Left renal pelvis (tissue), 4 donors: ENCODE measurements around the gene PTX4. TPM values are rescaled to one million over a fixed set of nuclear protein-coding genes. Genes with fewer than 3 reads are reported as not detected.

ENCODE experiments used
- DNase-seq, 4 donors: peaks; one replicate each; pipeline ENCODE4 v3.0.0-alpha.2; 2013; ENCODE audit warnings: low read depth in 4 of 4, low spot score in 3 of 4
- polyA plus RNA-seq, 4 donors: library from polyadenylated mRNA; unstranded; fragments of 120-200 nt; gene quantifications; one replicate each; pipeline ENCODE4 v1.2.1, GENCODE V29; 2013; ENCODE audit not compliant: insufficient read length in 4 of 4

The PTX4 gene
- polyA plus RNA-seq, 4 donors, result 0.11 TPM; not detected in 3

DNA sequence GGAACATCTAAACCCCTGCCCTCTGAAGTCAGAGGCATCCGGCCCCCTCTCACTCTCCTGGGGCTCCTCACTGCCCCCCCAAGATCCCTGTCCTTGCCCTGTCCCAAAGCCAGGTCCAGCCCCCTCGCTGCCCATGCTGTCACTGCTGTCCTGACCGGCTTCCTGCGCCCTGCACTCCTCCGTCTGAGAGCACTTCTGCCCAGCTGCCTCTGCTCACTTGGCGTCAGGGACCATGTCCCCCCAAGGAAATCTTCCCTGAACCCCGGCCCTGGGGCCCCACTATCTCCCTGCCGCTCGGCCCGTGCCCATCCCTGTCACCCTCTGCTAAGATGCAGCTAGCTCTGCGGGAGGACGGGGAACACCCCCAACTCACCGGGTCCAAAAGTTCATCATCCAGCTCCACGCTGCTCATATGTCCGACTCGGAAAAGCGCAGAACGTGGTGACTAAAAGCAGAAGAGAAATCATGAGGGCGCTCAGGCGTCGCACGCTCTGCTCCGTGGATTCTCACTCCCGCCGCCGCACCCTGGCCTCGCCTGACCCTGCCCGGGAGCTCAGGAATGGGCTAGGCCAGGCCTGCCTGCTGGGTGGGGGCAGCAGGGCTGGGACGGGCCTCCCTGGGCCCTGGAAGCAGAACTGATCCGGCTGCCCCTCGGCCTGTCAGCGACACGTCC, 23.7 kb downstream of the PTX4 start:
- no peak for DNase-seq

DNA sequence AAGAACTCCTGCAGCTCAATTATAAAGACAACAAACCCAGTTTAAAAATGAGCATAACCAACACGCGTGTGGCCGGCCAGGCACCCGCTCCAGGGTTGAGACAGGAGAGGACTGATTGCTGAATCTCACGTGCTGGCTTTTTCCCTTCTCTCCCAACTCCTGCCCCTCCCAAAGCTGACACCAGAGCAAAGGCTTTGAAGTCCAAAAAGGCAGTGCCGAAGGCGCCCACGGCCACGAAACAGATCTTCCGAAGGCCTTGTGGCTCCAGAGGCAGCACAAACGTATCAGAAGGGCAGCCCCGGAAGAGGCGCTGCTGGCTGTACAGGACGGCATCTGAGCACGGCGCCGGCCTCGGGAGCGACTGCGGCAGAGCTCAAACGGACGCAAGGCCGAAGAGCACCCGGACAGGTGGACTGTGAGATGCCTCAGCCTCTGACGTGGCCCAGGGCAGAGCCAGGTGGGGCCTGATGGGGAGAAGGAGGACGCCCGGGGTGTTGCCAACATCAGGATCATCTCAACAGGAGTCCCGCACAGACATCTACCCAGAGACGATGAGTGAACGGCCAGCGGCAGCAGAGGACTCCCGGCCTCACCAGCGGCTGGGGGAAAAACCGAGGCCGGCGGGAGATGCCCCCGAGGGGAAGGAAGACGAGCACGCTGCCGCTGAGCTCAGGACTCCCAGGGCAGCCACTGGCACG, 24.4 kb downstream of the PTX4 start:
- no peak for DNase-seq

DNA sequence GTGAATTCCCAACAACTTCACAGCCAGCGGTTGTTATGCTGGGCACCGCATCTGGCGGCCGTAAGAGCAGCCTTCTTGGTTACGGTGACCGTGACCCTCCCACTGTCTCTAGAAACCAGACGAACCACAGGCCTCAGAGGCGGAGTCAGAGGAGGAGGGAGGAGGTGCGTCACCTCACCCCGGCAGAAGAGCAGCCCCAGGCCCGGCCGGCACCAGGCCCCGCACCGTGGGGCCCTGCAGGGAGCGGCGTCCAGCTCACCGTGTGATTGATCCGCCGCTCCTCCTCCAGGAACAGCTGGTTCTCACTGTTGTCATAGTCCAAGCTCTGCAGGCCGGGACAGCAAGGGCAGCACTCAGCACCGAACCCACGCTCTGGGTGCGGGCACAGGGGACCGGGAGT, 27.6 kb downstream of the PTX4 start:
- no peak for DNase-seq

DNA sequence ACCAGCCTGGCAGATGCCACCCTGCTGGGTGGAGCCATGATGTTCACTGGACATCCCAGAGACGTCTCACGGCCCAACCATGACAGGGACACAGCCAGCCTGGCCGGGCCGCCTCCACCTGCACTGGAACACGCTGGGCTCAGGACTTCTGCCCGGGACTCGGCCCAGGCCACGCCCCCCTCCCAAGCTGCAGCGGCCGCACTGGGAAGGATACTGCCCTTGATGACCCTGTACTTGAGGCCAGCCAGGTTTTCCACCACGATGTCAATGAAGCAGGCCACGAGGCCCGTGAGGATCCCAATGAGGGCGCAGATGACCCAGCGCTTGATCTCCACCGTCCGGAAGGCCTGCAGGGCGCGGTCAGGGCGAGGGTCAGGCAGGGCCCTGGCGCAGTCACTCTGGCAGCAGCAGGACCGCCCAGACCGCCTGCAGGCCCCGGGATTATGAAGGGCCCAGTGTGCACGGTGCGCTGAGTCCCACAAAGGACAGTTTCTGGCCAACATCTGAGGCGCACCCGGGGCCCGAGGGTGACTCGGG, 28.1 kb downstream of the PTX4 start:
- DNase-seq, result no peak

DNA sequence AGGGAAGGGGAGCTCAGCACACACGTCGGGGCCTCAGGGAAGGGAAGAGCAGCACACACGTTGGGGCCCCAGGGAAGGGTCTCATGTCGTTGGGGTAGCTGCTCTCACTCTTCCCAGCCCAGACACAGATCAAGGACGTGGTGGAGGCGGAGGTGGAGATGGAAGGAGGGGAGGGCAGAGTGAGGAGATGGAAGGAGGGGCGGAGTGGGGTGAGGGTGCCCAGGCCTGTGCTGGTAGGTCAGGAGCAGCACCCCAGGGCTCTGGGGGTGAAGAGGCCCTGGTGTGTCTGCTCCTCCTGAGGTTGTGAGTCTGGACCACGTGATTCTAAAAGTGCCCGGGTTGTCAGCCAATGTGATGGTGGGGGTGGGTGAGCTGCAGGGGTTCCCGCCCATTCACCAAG, 28.8 kb downstream of the PTX4 start:
- no peak for DNase-seq

DNA sequence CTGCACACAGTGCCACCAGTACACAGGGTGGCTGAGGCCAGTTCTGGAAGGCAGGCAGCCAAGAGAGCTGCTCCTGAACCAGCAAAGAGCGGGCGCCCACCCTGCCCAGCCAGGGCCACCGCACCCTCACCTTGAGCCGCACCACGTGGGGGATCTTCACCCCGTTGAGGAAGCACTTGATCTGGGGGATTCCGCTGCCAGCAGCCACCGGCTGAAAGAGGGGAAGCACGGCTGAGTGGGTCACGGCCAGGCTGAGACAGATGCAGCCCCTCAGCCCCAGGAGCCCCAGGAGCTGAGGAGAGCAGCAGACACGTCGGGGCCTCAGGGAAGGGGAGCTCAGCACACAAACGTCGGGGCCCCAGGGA, 29.8 kb downstream of the PTX4 start:
- no peak for DNase-seq

GRCh38 chr16:1458336-1458976, 30.3 kb downstream of the PTX4 start:
- DNase-seq, result no peak

GRCh38 chr16:1457489-1458245, 31.1 kb downstream of the PTX4 start:
- DNase-seq, result no peak

DNA sequence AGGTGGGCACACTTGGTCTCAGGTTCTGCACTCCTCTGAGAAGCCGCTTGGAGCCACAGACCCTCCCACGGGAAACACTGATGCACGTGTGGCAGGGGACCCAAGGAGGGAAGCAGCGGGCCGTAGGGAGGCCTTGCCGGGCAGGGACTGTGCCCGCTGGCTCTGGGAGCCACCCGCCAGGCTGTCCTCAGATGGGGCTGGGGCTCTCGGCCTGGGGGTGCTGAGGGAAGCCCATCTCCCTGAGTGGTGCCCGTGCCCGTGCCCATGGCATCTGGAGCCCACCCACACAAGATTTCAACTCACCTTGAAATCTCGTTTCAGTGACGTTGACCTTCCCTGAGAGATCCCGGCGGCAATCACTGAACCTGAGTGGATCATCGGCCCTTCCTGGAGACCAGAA, 31.8 kb downstream of the PTX4 start:
- DNase-seq, result no peak

DNA sequence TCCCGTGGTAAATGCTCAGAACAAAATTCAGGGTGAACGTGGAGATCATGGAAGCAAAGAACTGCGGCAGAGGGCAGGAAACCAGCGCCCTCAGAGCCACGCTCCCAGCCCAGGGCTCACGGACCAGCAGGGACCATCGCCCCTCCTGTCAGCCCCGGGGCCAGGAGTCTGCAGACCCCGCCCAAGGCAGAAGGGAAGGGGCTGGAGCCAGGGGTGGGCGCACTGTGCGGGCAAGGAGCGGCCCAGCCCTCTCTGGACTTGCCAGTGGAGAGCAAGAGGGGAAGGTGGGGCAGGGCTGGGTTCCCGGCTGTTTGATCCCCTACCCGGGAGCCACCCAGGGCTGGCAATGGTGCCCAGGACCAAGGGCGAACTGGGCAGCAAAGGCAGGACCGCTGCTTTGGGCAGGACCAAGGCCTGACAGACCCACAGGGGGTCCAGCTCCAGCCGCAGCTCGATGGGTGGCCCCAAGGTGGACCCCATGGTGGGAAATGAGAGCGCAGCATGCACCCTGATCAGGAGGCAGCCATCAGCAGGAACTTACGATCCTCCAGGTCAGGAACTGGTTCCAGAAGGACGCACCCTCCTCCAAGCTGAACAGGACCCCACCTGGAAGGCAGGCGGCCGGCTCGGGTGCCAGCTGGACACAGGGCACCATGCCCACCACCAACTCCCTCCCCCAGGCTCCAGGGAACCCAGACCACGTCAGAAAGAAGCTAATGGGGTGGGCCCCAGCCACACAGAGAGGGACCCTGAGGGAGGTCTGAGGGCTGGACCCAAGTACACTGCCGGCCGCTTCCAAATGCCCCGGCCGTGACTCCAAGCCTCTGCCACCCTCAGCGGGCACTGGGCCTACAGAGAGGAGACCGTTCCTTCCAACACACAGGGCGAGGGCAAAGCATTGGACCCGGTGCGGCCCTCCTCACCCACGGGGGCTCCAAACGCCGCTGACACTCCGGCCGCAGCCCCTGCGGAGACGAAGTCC, 33.3 kb downstream of the PTX4 start:
- no peak for DNase-seq

DNA sequence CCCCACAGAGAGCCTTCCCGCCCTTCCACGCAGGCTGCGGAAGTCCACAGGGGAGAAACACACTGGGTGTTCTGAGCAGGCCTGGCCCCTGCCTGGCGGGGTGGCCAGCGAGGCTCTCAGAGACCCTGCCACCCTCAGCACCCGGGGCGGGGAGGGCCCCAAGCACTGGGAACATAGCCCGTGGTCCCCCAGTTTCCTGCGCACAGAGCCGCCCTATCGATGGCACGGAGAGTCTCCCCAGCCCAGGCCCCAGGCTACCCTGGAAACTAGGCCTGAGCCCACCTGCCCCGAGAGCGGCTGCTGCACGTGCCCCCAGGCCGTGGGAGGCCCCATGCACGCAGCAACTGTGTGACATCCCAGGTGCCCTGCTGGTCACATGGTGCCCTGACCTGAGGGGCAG, 34.2 kb downstream of the PTX4 start:
- no peak for DNase-seq

DNA sequence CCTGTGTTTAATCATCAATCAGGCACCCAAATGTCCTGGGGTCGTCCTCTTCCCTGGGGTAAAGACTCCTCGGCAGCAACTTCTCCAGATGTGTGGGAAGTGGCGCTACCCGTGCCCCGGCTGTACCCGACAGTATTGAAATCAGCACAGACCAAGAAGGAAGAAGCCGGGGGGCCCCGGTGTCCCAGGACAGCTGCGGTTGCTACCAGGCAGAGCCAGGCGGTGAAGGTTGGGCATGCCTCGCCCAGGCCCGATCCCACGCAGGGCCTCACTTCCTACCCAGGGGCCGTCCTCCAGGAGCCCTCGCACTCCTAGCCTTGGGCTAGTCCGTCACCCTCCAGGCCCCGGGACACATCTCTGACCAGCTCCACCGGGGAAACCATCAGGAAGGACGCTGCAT, 35.4 kb downstream of the PTX4 start:
- no peak for DNase-seq

- DNase-seq, result no peak
Measured at GRCh38 chr16:1452530-1452929, 36.2 kb downstream of the PTX4 start.

DNA sequence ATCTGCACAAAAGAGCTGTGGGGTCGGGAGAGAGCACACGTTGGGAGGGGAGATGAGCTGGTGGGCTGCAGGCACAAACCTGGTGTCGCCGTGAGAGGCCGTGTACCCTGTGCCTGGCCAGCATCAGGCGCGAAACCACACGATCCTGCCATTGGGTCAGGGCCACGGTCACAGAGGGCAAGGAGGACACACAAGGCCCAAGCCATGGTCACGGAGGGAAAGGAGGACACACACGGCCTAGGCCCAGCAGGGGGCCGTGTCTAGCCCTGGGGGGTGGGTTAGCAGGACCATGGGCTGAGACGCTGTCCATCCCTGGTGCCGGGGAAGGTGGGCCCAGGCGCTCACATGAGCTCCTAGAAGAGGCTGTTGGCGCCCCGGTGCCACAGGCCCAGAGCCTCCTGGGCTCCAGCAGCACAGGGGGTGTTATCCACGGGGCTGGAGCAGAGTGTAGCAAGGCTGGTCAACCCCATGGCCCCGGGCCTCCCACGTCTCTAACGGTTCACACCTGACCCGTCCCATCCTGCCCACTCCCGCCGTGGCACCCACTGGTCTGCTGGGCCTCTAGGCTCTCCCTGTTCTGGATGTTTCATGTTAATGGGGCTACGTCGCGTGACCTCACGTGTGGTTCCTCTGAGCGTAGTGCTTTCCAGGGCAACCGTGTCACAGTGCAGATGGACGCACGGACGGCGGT, 36.9 kb downstream of the PTX4 start:
- no peak for DNase-seq

GRCh38 chr16:1450841-1451240, 37.9 kb downstream of the PTX4 start:
- DNase-seq, result no peak

- no peak for DNase-seq
Measured at GRCh38 chr16:1450218-1450617, 38.5 kb downstream of the PTX4 start.

DNA sequence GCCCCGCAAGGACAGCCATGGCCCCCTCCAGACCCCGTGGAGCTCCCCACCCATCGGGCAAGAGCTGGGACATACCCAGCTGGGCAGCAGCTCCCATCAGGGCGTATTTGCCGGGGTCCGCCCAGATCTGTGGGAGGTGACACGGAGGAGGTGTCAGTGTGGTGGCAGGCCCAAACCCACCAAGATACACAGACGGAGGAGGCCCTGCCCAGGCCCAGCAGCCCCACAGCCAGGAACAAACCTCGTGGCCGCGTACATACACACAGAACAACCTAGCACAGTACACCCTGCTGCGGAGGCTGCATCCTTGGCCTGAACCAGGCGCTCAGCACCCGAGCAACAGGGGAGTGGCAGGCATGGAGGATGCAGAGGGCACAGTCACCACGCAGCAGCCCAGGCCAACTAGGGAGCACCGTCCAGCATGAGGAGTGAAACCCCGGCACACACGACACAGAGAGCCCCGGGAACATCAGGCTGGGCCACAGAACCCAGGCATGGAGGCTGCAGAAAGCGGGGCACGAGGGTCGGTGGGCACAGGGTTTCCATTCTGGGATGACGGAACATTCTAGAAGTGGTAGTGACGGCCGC, 39.4 kb downstream of the PTX4 start:
- no peak for DNase-seq

DNA sequence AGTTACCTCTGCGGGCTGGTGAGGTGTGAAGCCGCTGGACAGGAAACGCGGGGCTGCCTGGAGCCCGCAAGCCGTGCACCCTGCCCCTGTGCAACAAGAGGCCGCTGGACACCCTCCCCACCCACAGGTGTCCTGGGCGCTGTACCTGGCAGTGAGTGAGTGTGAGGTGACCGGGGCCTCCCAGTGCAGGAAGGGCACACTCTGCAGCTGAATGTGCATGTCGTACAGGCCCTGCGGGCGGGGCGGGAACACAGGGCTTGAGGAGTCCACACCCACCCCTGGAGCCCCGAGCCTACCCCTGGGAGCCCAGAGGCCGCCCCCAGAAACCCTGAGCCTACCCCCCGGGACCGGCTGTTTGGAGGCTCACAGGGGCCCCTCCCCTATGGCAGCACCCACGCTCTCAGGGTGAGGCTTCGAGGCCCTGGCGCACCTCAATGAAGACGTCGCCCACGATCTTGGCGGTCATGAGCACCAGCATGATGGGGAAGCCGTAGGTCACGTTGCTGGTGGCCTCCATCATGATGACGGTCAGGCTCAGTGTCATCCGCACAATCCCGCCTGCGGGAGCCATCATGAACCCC, 40.1 kb downstream of the PTX4 start:
- DNase-seq, result no peak

DNA sequence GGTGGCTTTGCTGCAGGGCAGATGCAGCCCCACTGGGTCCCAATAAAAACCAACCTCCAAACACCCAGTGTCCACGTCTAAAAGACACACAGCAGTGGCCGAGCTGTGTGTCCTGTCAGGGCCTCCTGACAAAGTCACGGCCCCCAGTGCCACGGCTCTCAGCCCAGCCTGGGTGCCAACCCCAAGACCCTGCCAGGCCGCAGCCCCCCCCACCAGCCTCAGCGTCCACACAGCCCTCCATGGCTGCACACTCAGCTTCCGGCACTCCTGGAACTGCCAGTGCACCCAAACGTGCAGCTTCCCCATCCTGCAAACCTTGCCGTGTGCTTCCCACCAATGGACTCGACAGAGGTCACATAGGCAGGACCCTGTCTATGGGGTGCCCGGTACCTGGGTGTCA, 40.8 kb downstream of the PTX4 start:
- DNase-seq, result no peak
